AG04450 (cell line): Measurements from ENCODE around the gene ZNF605. TPM values are rescaled to one million over a fixed set of nuclear protein-coding genes. Genes with fewer than 3 reads are reported as not detected.
A peak's percentile ranks its signal among the peaks of the same experiment; 100 is the strongest.
"Not testable (repeated sequence)": the region's sequence is repeated elsewhere in the genome, so short reads cannot be mapped to it uniquely, and the experiment has no call there.

ENCODE experiments used
- CTCF ChIA-PET: fragments of 300-600, 350-600 bp; formaldehyde crosslinking; extraction: SDS; loops from one replicate; lab custom pipeline; 2022; ENCODE audit warnings: antibody characterized with exemption, inconsistent platforms; lab: Charles Lee
- POLR2A ChIA-PET: fragments of 350-600 bp; formaldehyde crosslinking; extraction: SDS; loops from one replicate; lab custom pipeline; 2021; ENCODE audit warnings: antibody characterized with exemption, inconsistent platforms; lab: Yijun Ruan, JAX
- DNase-seq: peaks from one replicate; pipeline ENCODE4 v3.0.0-alpha.2; 2011; ENCODE audit warnings: low read depth, low spot score
- H3K27ac ChIP-seq: one replicate; pipeline ENCODE4 v1.5.1; 2012; ENCODE audit warnings: low read depth, low read length, control low read depth
- H3K27me3 ChIP-seq: one replicate; pipeline ENCODE4 v1.6.0; 2012; ENCODE audit warnings: low read length; ENCODE audit not compliant: control insufficient read depth, insufficient read depth
- H3K4me3 ChIP-seq: 2 replicates; pipeline ENCODE4 v1.5.1; 2011; ENCODE audit warnings: mild to moderate bottlenecking, low read depth, low read length, control low read depth
- H3K9me3 ChIP-seq: 2 replicates; pipeline ENCODE4 v1.5.1; 2012; ENCODE audit warnings: low read length; ENCODE audit not compliant: control insufficient read depth, insufficient read depth
- polyA plus RNA-seq: library from polyadenylated mRNA; depleted of rRNA; stranded (reverse); fragments of >200 nt; gene quantifications from 2 replicates; pipeline ENCODE4 v1.2.3, GENCODE V29; 2011
- TF ChIP-seq, protein P1 (sequence below): IDR thresholded peaks from 2 replicates; pipeline ENCODE4 v1.5.1; 2011; ENCODE audit warnings: low read depth, low read length, control low read depth, inconsistent platforms

ZNF605 gene
- polyA plus RNA-seq, 1 experiment = 13.6 TPM

DNA sequence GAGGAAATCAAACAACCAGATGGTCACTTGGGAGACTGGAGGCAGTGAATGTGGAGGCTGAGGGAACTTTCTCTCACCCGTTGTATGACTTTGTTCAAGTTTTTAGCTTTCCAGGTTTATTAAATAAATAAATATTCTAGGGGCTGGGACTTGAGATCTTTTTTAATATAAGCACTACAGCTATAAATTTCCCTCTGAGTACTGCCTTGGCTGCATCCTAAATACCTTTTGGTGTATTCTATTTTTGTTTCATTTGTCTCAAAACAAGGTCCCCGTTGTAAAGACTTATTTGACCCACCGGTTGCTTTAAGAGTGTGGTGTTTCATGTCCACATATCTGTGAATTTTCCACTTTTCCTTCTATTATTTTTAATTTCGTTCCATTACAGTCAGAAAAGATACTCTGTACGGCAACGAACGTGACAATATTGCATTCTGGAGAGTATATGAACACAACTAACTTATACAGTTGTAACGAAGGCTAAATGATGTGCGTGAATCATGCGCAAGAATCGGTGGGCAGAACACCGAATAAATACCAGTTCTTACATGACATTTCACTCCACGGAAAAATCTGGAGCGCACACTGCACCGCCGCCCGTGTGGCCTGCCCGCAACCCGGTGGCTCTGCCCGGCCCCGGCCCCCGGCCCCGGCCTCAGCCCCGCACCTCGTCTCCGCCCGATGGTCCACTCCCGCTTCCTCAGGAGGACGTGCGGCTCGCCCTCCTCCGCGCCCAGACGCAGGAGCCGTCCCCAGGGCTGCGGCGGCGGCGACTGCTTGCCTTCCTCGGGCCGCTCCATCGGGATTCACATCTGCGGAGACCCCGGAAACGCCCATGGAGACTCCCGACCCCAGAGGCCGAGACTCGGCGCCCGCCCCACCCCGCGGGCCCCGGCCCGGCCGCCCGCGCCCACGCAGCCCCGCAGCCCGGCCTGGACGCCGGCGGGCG lies 69.3 kb downstream of the ZNF605 start:
- Histone ChIP-seq H3K27me3 (no peaks in the 10 kb centered on the region), H3K4me3 (peak overlapping the region; percentile 70), H3K27ac (no peak overlapping the region), H3K9me3 (peaks cover 27% of the 10 kb centered on the region)
- DNase-seq = no peak
- POLR2A ChIA-PET = interaction anchor here (0.9 to 1.0 kb wide), 3 partner anchors 100 to 243 kb away, joined by 5 to 6 read pairs (median 6); partner anchors contain the start of genes ZNF10 and ZNF891
- TF ChIP-seq, protein P1, sequence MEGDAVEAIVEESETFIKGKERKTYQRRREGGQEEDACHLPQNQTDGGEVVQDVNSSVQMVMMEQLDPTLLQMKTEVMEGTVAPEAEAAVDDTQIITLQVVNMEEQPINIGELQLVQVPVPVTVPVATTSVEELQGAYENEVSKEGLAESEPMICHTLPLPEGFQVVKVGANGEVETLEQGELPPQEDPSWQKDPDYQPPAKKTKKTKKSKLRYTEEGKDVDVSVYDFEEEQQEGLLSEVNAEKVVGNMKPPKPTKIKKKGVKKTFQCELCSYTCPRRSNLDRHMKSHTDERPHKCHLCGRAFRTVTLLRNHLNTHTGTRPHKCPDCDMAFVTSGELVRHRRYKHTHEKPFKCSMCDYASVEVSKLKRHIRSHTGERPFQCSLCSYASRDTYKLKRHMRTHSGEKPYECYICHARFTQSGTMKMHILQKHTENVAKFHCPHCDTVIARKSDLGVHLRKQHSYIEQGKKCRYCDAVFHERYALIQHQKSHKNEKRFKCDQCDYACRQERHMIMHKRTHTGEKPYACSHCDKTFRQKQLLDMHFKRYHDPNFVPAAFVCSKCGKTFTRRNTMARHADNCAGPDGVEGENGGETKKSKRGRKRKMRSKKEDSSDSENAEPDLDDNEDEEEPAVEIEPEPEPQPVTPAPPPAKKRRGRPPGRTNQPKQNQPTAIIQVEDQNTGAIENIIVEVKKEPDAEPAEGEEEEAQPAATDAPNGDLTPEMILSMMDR = no peak
- CTCF ChIA-PET = no interaction called here

DNA sequence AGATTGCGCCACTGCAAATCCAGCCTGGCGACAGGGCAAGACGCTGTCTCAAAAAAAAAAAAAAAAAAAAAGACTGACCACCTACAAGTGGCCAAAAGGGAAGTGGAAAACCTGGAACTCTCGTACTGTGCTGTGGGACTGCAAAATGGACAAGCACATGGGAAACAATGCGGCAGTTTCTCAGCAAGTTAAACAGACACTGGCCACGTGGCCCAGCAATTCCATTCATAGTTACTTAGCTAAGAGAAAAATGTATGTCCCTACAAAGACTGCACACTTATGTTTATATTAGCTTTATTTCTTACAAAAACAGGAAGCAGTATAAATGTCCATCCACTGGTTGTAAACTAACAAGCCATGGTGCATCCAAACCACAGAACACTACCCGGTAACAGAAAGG lies 74.3 kb downstream of the ZNF605 start:
- CTCF ChIA-PET = interaction anchor here (0.9 kb wide), 1 partner anchor 27 kb away, joined by 5 read pairs; no protein-coding TSS in a partner anchor
- POLR2A ChIA-PET = interaction anchor here (0.6 to 0.9 kb wide), 2 partner anchors 51 to 53 kb away, joined by 5 to 7 read pairs; partner anchors contain the start of gene GOLGA3
- no peaks in the 10 kb centered on the region for H3K27me3 ChIP-seq
- peaks cover 20% of the 10 kb centered on the region for H3K9me3 ChIP-seq
- H3K27ac ChIP-seq = no peak overlapping the region
- peak; percentile 24 for DNase-seq
- TF ChIP-seq, protein P1 = no peak
- no peak overlapping the region for H3K4me3 ChIP-seq

DNA sequence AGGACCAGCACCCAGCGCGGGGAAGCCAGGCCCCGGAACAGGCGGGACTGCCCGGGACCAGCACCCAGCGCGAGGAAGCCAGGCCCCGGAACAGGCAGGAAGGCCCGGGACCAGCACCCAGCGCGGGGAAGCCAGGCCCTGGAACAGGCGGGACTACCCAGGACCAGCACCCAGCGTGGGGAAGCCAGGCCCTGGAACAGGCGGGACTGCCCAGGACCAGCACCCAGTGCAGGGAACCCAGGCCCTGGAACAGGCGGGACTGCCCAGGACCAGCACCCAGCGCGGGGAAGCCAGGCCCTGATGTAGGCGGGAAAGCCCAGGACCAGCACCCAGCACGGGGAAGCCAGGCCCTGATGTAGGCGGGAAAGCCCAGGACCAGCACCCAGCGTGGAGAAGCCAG lies 81.5 kb downstream of the ZNF605 start:
- DNase-seq, H3K27ac ChIP-seq, H3K4me3 ChIP-seq, POLR2A ChIA-PET, H3K9me3 ChIP-seq, CTCF ChIA-PET, H3K27me3 ChIP-seq: not testable (repeated sequence)

DNA sequence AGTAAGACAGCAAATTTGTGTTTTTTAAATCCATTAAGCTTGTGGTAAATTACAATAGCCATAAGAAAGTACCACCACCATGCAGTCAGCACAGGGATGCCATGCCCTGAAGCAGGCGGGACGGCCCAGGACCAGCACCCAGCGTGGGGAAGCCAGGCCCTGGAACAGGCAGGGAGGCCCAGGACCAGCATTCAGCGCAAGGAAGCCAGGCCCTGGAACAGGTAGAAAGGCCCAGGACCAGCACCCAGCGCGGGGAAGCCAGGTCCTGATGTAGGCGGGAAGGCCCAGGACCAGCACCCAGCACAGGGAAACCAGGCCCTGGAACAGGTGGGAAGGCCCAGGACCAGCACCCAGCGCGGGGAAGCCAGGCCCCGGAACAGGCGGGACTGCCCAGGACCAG lies 81.9 kb downstream of the ZNF605 start:
- Histone ChIP-seq H3K27ac (no peak overlapping the region), H3K4me3 (no peak overlapping the region), H3K9me3 (no peaks in the 10 kb centered on the region; the same call in 1 of the 2 replicates), H3K27me3 (no peaks in the 10 kb centered on the region)
- ChIA-PET POLR2A (no interaction called here), CTCF (no interaction called here)
- TF ChIP-seq, protein P1 = no peak
- DNase-seq = no peak

DNA sequence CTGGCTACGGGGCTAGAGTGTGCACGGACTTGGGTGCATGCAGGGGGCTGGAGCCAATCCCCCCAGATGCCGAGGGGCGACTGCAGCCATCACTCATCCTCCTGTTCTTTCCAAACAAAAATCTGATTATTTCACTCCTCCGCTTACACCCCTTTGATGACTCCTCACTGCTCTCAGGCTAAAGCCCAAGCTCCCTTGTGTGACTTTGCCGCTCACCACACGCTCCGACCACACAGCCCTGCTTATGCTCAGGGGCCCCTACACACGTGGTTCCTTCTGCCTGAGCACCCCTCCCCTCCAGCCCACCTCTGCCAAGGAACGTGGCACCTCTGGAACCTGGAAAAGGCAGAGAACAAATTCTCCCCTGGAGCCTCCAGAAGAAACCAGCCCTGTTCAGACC lies 82.4 kb downstream of the ZNF605 start:
- TF ChIP-seq, protein P1 = no peak
- DNase-seq = no peak
- POLR2A ChIA-PET = no interaction called here

More for the DNA sequence above, 82.4 kb downstream of the ZNF605 start:
- no peak overlapping the region for H3K27ac ChIP-seq
- no peaks in the 10 kb centered on the region for H3K9me3 ChIP-seq
- CTCF ChIA-PET = no interaction called here
- no peaks in the 10 kb centered on the region for H3K27me3 ChIP-seq
- H3K4me3 ChIP-seq = no peak overlapping the region
